Tibial nerve (tissue), 3 donors: ENCODE data around the gene TMEM43.

Experiments used
- POLR2A ChIP-seq, 2 donors: fragments of 450-650 bp; IDR thresholded peaks; one replicate each; pipeline ENCODE4 v1.6.1; 2017; ENCODE audit warnings: antibody characterized with exemption in 2 of 2, mild to moderate bottlenecking in 2 of 2, moderate library complexity in 2 of 2
- TF ChIP-seq, protein P1 (sequence below), 5 experiments: fragments of 200-600 bp in 3 of 5; fragments of 450-650 bp in 2 of 5; sonication (generic) in 3 of 5; IDR thresholded peaks; one replicate each; pipeline ENCODE4 v1.5.1; 2016 to 2019; ENCODE audit warnings: antibody characterized with exemption in 5 of 5, mild to moderate bottlenecking in 3 of 5, moderate library complexity in 2 of 5

DNA sequence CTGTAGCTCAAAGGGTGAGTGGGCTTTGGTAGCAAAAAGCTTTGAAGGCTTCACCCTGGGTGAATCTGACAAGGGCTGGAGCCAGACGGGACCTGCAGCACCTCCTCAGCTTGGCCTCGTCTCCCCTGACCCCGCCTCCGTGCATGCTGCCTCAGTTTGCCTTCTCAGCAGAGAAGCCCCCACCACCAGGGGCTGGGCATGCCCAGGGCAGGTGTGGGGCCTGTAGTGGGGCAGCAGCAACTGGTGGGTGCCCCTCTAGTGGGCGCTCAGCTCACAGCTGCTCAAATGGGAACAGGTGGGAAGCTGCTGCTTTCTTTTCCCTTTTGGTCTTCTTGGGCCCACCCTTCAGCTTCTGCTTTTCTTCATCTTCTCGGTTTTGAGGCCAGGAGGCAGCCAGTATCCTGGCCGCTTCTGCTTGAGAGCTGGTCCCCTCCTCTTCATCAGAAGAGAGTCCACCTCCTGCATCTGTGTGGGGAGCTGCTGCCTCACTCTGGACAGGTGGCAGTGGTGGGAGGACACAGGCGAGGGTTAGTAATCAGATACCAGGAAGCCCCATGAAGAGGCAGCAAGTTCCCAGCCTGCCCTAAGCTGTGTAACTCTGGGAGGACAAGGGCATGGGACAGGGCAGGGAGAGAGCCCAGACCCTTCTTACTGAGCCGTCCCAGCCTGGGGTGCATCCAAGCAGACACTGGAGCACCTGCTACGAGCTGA, 21.0 kb downstream of the TMEM43 start:
- TF ChIP-seq, protein P1, sequence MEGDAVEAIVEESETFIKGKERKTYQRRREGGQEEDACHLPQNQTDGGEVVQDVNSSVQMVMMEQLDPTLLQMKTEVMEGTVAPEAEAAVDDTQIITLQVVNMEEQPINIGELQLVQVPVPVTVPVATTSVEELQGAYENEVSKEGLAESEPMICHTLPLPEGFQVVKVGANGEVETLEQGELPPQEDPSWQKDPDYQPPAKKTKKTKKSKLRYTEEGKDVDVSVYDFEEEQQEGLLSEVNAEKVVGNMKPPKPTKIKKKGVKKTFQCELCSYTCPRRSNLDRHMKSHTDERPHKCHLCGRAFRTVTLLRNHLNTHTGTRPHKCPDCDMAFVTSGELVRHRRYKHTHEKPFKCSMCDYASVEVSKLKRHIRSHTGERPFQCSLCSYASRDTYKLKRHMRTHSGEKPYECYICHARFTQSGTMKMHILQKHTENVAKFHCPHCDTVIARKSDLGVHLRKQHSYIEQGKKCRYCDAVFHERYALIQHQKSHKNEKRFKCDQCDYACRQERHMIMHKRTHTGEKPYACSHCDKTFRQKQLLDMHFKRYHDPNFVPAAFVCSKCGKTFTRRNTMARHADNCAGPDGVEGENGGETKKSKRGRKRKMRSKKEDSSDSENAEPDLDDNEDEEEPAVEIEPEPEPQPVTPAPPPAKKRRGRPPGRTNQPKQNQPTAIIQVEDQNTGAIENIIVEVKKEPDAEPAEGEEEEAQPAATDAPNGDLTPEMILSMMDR (IDR thresholded peaks at IDR 0.05), result no peak
- no peak for TF ChIP-seq POLR2A (IDR thresholded peaks at IDR 0.05)
